HepG2 (cell line): ENCODE data around the gene NKPD1. TPM values are rescaled to one million over a fixed set of nuclear protein-coding genes. Genes with fewer than 3 reads are reported as not detected.

ENCODE experiments used
- ATAC-seq: fragments of 200-7000 bp; cut with Tn5 transposase; 3 replicates; pipeline ENCODE4 v1.9.1; 2020; ENCODE audit warnings: mild to moderate bottlenecking, moderate library complexity
- BruUV-seq: library from RNA; stranded (reverse); fragments of 400-500 nt; replicated peaks from 2 replicates; lab custom pipeline; 2021; lab: Mats Ljungman, UMichigan
- CTCF ChIA-PET: fragments of 300-600 bp; formaldehyde crosslinking; extraction: SDS; loops from one replicate; lab custom pipeline; 2021; ENCODE audit warnings: low total read pairs, inconsistent platforms, low intra/inter-chr PET ratio; lab: Yijun Ruan, JAX
- POLR2A ChIA-PET: fragments of 350-600 bp; sonication (Branson Sonifier 250); formaldehyde crosslinking; loops from one replicate; lab custom pipeline; 2020; ENCODE audit warnings: antibody characterized with exemption, inconsistent platforms; lab: Yijun Ruan, JAX
- DNase-seq: peaks from one replicate; pipeline ENCODE4 v3.0.0-alpha.2; 2015; ENCODE audit warnings: low spot score
- FAIRE-seq: peaks from 3 replicates; lab custom pipeline; 2011; peaks lifted over from hg19 to GRCh38; lab: Jason Lieb, UNC
- H2AFZ ChIP-seq: one replicate; pipeline ENCODE4 v1.6.1; 2011; ENCODE audit warnings: low read length, inconsistent platforms
- H3K27ac ChIP-seq: fragments of 300-600 bp; 3 replicates; pipeline ENCODE4 v1.8.0; 2011; ENCODE audit warnings: mixed run types, mild to moderate bottlenecking, mixed read lengths, low read length, inconsistent platforms; ENCODE audit not compliant: insufficient read depth; ENCODE audit errors: extremely low read length
- H3K27me3 ChIP-seq, 2 experiments: fragments of 200-600 bp in 1 of 2; 2 replicates in 1 of 2; 3 replicates in 1 of 2; pipeline versions ENCODE4 v1.6.0 to v1.8.0; 2011; ENCODE audit warnings: low read length in 2 of 2, mild to moderate bottlenecking in 2 of 2, moderate library complexity in 2 of 2, inconsistent platforms in 1 of 2; ENCODE audit not compliant: insufficient read depth in 2 of 2, control insufficient read depth in 1 of 2
- H3K36me3 ChIP-seq, 2 experiments: fragments of 200-600 bp in 1 of 2; replicated peaks in 1 of 2; 2 replicates in 1 of 2; 3 replicates in 1 of 2; pipeline versions ENCODE4 v1.5.1 to v1.8.0; 2011; ENCODE audit warnings: low read length in 2 of 2, inconsistent platforms in 1 of 2; ENCODE audit not compliant: insufficient read depth in 2 of 2, control insufficient read depth in 1 of 2
- H3K4me1 ChIP-seq: 2 replicates; pipeline ENCODE4 v1.5.1; 2012; ENCODE audit warnings: low read length, inconsistent platforms; ENCODE audit not compliant: insufficient read depth
- H3K4me2 ChIP-seq: 2 replicates; pipeline ENCODE4 v1.6.0; 2011; ENCODE audit warnings: low read depth, low read length, inconsistent platforms
- H3K4me3 ChIP-seq, 3 experiments: fragments of 200-600 bp in 1 of 3; sonication (generic), shearing (Covaris generic) in 1 of 3; replicated peaks in 1 of 3; 2 replicates each; pipeline ENCODE4 v1.5.1; 2011 to 2016; ENCODE audit warnings: low read length in 3 of 3, inconsistent platforms in 2 of 3, low read depth in 2 of 3, mild to moderate bottlenecking in 2 of 3, control low read depth in 1 of 3, mixed read lengths in 1 of 3; ENCODE audit not compliant: insufficient read depth in 1 of 3
- H3K79me2 ChIP-seq: one replicate; pipeline ENCODE4 v1.6.1; 2011; ENCODE audit warnings: low read length, inconsistent platforms; ENCODE audit not compliant: insufficient read depth
- H3K9ac ChIP-seq: 2 replicates; pipeline ENCODE4 v1.6.0; 2011; ENCODE audit warnings: mild to moderate bottlenecking, low read depth, low read length, inconsistent platforms; ENCODE audit not compliant: insufficient read depth
- H3K9me3 ChIP-seq: 2 replicates; pipeline ENCODE4 v1.5.1; 2012; ENCODE audit warnings: mild to moderate bottlenecking, low read length
- H4K20me1 ChIP-seq: 2 replicates; pipeline ENCODE4 v1.6.0; 2011; ENCODE audit warnings: inconsistent platforms, mild to moderate bottlenecking, low read length, moderate library complexity; ENCODE audit not compliant: insufficient read depth
- ATF2 ChIP-seq: sonication (generic); formaldehyde crosslinking; IDR thresholded peaks from 2 replicates; pipeline ENCODE4 v1.4.0; 2020; ENCODE audit warnings: missing genetic modification reagents
- BCLAF1 ChIP-seq: fragments of 450-650 bp; IDR thresholded peaks from 2 replicates; pipeline ENCODE4 v1.6.1; 2017; ENCODE audit warnings: mild to moderate bottlenecking
- KLF6 ChIP-seq: IDR thresholded peaks from 2 replicates; pipeline ENCODE4 v1.8.0; 2016; ENCODE audit warnings: missing biosample characterization, missing genetic modification reagents
- NFYC ChIP-seq: IDR thresholded peaks from 2 replicates; pipeline ENCODE4 v1.6.1; 2016; ENCODE audit warnings: missing genetic modification reagents, missing compliant biosample characterization
- NR2F1 ChIP-seq, 2 experiments: fragments of 450-650 bp in 1 of 2; formaldehyde crosslinking in 1 of 2; IDR thresholded peaks; 2 replicates each; pipeline versions ENCODE4 v1.5.0 to v1.6.1; 2016 to 2020; ENCODE audit warnings: mild to moderate bottlenecking in 1 of 2, missing compliant biosample characterization in 1 of 2, missing genetic modification reagents in 1 of 2, moderate library complexity in 1 of 2
- PLRG1 ChIP-seq: fragments of 450-650 bp; conservative IDR thresholded peaks from 2 replicates; pipeline ENCODE4 v1.6.1; 2016
- TBX3 ChIP-seq: fragments of 450-650 bp; IDR thresholded peaks from 2 replicates; pipeline ENCODE4 v1.6.1; 2017; ENCODE audit warnings: antibody characterized with exemption, mild to moderate bottlenecking, inconsistent platforms, borderline replicate concordance
- THRA ChIP-seq: sonication (generic); formaldehyde crosslinking; IDR thresholded peaks from 2 replicates; pipeline ENCODE4 v1.4.0; 2020; ENCODE audit warnings: missing genetic modification reagents, borderline replicate concordance
- ZBTB33 ChIP-seq: sonication (generic); formaldehyde crosslinking; IDR thresholded peaks from 2 replicates; pipeline ENCODE4 v1.4.0; 2020; ENCODE audit warnings: missing genetic modification reagents
- ZNF160 ChIP-seq: sonication (generic); formaldehyde crosslinking; IDR thresholded peaks from 2 replicates; pipeline ENCODE4 v1.8.0; 2022; ENCODE audit warnings: mild to moderate bottlenecking, inconsistent platforms, missing genetic modification reagents
- ZNF335 ChIP-seq: sonication (generic); formaldehyde crosslinking; IDR thresholded peaks from 2 replicates; pipeline ENCODE4 v1.4.0; 2020; ENCODE audit warnings: missing genetic modification reagents
- WGBS: methylation state at CpG from one replicate; pipeline ENCODE4 v1.1.6; 2017; ENCODE audit warnings: low lambda C conversion rate; 5-methylcytosine and 5-hydroxymethylcytosine counted together
- in situ Hi-C: cut with HindIII; loops from 2 replicates; pipeline ENCODE4 v1.10.0; 2017; ENCODE audit warnings: low pct_unique_long_range_greater_than_20kb; ENCODE audit not compliant: extremely low pct_ligation_motif_present
- intact Hi-C: fragments of 100-400 bp; cut with micrococcal nuclease; formaldehyde crosslinking; loops from one replicate; pipeline ENCODE4 v1.10.0; 2022; ENCODE audit not compliant: unreplicated experiment
- polyA plus RNA-seq, 8 experiments: library from polyadenylated mRNA; depleted of rRNA in 3 of 8; stranded (reverse) in 7 of 8; unstranded in 1 of 8; fragments of >200 nt; fragmentation: Illumina TruSeq in 4 of 8; extraction: Trizol in 4 of 8; gene quantifications; 2 replicates each; pipeline versions ENCODE4 v1.2.1 to v1.2.3, GENCODE V29; 2011 to 2016; ENCODE audit warnings: low read depth in 4 of 8, missing spikeins in 1 of 8, mixed read lengths in 1 of 8; ENCODE audit not compliant: insufficient read depth in 1 of 8
- total RNA-seq, 5 experiments: library from RNA; depleted of rRNA; stranded (reverse); fragments of >200 nt; fragmentation: Illumina TruSeq; extraction: Trizol; gene quantifications; 2 replicates each; pipeline ENCODE4 v1.2.3, GENCODE V29; 2016; ENCODE audit warnings: low read depth in 1 of 5

NKPD1 gene
- total and polyA plus RNA-seq, 2 of the 13 experiments (the other 11 are each of a cell fraction or from before 2014, with no cell fraction given): 0.03 TPM; not detected in 1

- Histone ChIP-seq H3K36me3 (no peaks in the 10 kb centered on the region), H3K27me3 (peaks cover 0 to 16% of the 10 kb centered on the region in 2 experiments; a peak in 2 of 5 replicates), H3K27ac (no peak overlapping the region), H3K4me2 (no peak overlapping the region), H4K20me1 (no peaks in the 10 kb centered on the region), H3K4me3 (no peak overlapping the region), H3K79me2 (no peaks in the 10 kb centered on the region), H3K9me3 (no peaks in the 10 kb centered on the region), H3K9ac (no peak overlapping the region), H2AFZ (no peak overlapping the region), H3K4me1 (no peaks in the 10 kb centered on the region)
- FAIRE-seq (no peak), ATAC-seq (no peak), DNase-seq (no peak)
- no peak for TF ChIP-seq ZNF160 (CRISPR knock-in tag)
- no peak for TF ChIP-seq ZNF335
- TF ChIP-seq BCLAF1: no peak
- TF ChIP-seq TBX3: no peak
- no peak for TF ChIP-seq NFYC (CRISPR knock-in tag)
- TF ChIP-seq KLF6 (CRISPR knock-in tag): no peak
- no peak for TF ChIP-seq NR2F1 (CRISPR knock-in tag; IDR thresholded peaks at IDR 0.05)
- no peak for TF ChIP-seq ZBTB33 (CRISPR knock-in tag)
- TF ChIP-seq THRA (CRISPR knock-in tag): no peak
- no peak for TF ChIP-seq PLRG1
- TF ChIP-seq ATF2 (CRISPR knock-in tag): no peak
- intact Hi-C loops: no loop called here
- in situ Hi-C loops: loop anchor here (10.0 kb wide), 1 partner anchor 142 kb away; the partner anchor contains the start of gene KLC3
- ChIA-PET POLR2A (interaction anchor here (0.6 kb wide), 1 partner anchor 16 kb away, joined by 3 read pairs; no protein-coding TSS in a partner anchor), CTCF (interaction anchor here (2.9 kb wide), 1 partner anchor 136 kb away, joined by 18 read pairs; no protein-coding TSS in a partner anchor)
- no TSS peak for BruUV-seq
- WGBS: 62% methylated on average over 5 of the region's 6 CpGs
Observed at GRCh38 chr19:45202637-45203036, 41.9 kb upstream of the NKPD1 start.
